ENCODE results near the gene ZNF792. TPM values are rescaled to one million over a fixed set of nuclear protein-coding genes. Genes with fewer than 3 reads are reported as not detected.

The ZNF792 gene
- total and polyA plus RNA-seq, 7 experiments from 2014 or later: 11.0 to 33.9 (median 18.3) TPM

- CTCF ChIA-PET: no interaction called here
- Histone ChIP-seq H3K4me3 (ENCODE audit: low read length) (no peak overlapping the region), H3K9me3 (ENCODE audit: control insufficient read depth in 2 of 3, low read length in 3 of 3) (no peaks in the 10 kb centered on the region), H3K27me3 (ENCODE audit: control insufficient read depth in 2 of 2, insufficient read depth in 2 of 2, low read length in 2 of 2) (no peaks in the 10 kb centered on the region), H3K36me3 (ENCODE audit: control insufficient read depth in 2 of 3, insufficient read depth in 3 of 3, low read length in 3 of 3) (no peaks in the 10 kb centered on the region), H3K27ac (ENCODE audit: low read depth, low read length) (no peak overlapping the region), H3K4me1 (ENCODE audit: control insufficient read depth in 2 of 2, insufficient read depth in 2 of 2, low read length in 2 of 2) (peaks cover 7 to 12% of the 10 kb centered on the region in 2 donors)
- no peak for ATAC-seq
- Mint-ChIP-seq H3K4me3 (no peak overlapping the region), H3K4me1 (peaks cover 11 to 30% (median 16%) of the 10 kb centered on the region in 7 donors), H3K9me3 (peaks cover 0 to 3% (median 0%) of the 10 kb centered on the region in 11 donors), H3K27me3 (no peaks in the 10 kb centered on the region), H3K36me3 (no peaks in the 10 kb centered on the region), H3K27ac (no peak overlapping the region)
- DNase-seq: no peak
- POLR2A ChIA-PET: interaction anchor here (0.9 kb wide), 2 partner anchors 32 to 44 kb away, joined by 3 to 4 read pairs; no protein-coding TSS in a partner anchor
- intact Hi-C loops (cut with micrococcal nuclease): no loop called here
Measured at GRCh38 chr19:34982275-34982674, 18.2 kb upstream of the ZNF792 start.

DNA sequence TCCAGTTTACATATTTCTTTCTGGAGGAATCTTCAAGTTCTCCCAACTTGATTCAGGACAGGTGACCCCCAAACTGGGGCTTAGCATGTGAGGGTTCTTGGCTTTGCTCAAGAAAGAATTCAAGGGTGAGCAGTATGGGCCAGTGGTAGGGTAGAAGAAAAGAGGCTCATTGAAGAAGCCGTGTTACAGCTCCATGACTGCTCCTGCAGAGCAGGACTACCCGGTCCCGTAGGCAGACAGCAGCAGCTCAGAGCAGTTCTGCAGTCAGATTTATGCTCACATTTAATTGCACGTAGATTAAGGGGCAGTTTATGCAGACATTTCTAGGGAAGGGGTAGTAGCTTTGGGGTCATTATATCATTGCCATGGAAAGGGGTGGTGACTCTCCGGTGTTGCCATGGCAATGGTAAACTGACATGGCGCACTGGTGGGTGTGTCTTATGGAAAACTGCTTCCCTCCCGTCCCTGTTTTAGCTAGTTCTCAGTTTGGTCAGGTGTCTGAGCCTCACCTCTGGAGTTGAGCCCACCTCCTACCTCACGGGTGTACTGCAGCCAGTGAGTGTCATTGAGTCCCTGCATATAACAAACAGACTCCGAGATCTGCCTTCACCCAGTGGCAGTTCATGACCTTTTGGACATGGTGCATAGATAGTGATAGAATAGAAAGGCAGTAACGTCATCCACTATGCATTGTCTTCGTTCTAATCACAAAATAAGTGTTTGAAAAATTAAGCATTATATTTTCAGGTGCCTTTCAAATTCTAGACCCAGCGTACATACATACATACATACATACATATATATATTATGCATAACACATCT is 16.0 kb upstream of the ZNF792 start:
- Mint-ChIP-seq H3K4me3 (no peak overlapping the region), H3K4me1 (peaks cover 1 to 20% (median 11%) of the 10 kb centered on the region in 7 donors), H3K9me3 (peaks cover 0 to 14% (median 5%) of the 10 kb centered on the region in 11 donors), H3K27me3 (no peaks in the 10 kb centered on the region), H3K36me3 (peaks cover 0 to 8% (median 4%) of the 10 kb centered on the region in 5 donors), H3K27ac (no peak overlapping the region)
- Histone ChIP-seq H3K9me3 (ENCODE audit: control insufficient read depth in 2 of 3, low read length in 3 of 3) (peaks cover 0 to 9% (median 0%) of the 10 kb centered on the region in 3 experiments), H3K27ac (ENCODE audit: low read depth, low read length) (no peak overlapping the region), H3K4me1 (ENCODE audit: control insufficient read depth in 2 of 2, insufficient read depth in 2 of 2, low read length in 2 of 2) (peaks cover 0 to 3% of the 10 kb centered on the region in 2 donors), H3K36me3 (ENCODE audit: control insufficient read depth in 2 of 3, insufficient read depth in 3 of 3, low read length in 3 of 3) (no peaks in the 10 kb centered on the region), H3K4me3 (ENCODE audit: low read length) (no peak overlapping the region), H3K27me3 (ENCODE audit: control insufficient read depth in 2 of 2, insufficient read depth in 2 of 2, low read length in 2 of 2) (no peaks in the 10 kb centered on the region)
- DNase-seq: no peak
- intact Hi-C loops (cut with micrococcal nuclease): no loop called here
- ChIA-PET CTCF (interaction anchor here (1.2 kb wide), 1 partner anchor 35 kb away, joined by 3 read pairs; no protein-coding TSS in a partner anchor), POLR2A (interaction anchor here (0.8 to 13.6 kb wide), 6 partner anchors 11 to 33 kb away, joined by 3 to 134 read pairs (median 4); partner anchors contain the start of gene GRAMD1A)
- no peak for ATAC-seq

DNA sequence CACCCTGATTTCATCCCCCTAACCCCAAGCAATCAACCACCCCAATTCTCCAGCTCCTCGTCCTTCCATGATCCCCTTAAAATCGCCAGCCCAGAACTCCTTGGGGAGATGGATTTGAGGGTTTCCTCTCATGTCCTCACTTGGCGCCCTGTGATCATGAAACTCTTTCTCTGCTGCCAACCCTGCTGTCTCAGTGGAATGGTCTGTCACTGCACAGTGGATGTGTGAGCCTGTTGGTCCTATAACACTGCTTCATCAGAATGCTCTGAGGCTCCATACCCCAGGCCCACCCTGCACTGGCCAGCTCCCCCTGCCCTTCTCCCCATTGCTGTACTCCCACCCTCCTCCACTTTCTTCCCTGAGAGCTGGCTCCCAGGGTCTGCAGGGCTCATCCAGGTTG is 12.6 kb upstream of the ZNF792 start:
- ChIA-PET POLR2A (interaction anchor here (0.9 to 13.6 kb wide), 5 partner anchors 8 to 37 kb away, joined by 5 to 134 read pairs (median 16); partner anchors contain the start of gene GRAMD1A), CTCF (interaction anchor here (0.7 to 1.6 kb wide), 4 partner anchors 11 to 109 kb away, joined by 3 to 4 read pairs (median 4); no protein-coding TSS in a partner anchor)
- H3K27me3 ChIP-seq (ENCODE audit: control insufficient read depth in 2 of 2, insufficient read depth in 2 of 2, low read length in 2 of 2): no peaks in the 10 kb centered on the region
- no peak for DNase-seq
- no peaks in the 10 kb centered on the region for H3K36me3 ChIP-seq (ENCODE audit: control insufficient read depth in 2 of 3, insufficient read depth in 3 of 3, low read length in 3 of 3)
- peaks cover 0 to 8% (median 4%) of the 10 kb centered on the region in 5 donors for H3K36me3 Mint-ChIP-seq
- ATAC-seq: no peak
- H3K4me3 Mint-ChIP-seq: peak overlapping the region in 1 of 10 donors; percentile 45
- H3K9me3 Mint-ChIP-seq: peaks cover 0 to 14% (median 5%) of the 10 kb centered on the region in 11 donors
- H3K27me3 Mint-ChIP-seq: peaks cover 0 to 7% (median 0%) of the 10 kb centered on the region in 5 donors
- no peak overlapping the region for H3K27ac ChIP-seq (ENCODE audit: low read depth, low read length)
- no peak overlapping the region for H3K4me3 ChIP-seq (ENCODE audit: low read length)
- H3K27ac Mint-ChIP-seq: peak overlapping the region in 1 of 9 donors; percentile 31
- intact Hi-C loops (cut with micrococcal nuclease): no loop called here
- peaks cover 0 to 9% (median 0%) of the 10 kb centered on the region in 3 experiments for H3K9me3 ChIP-seq (ENCODE audit: control insufficient read depth in 2 of 3, low read length in 3 of 3)
- H3K4me1 ChIP-seq (ENCODE audit: control insufficient read depth in 2 of 2, insufficient read depth in 2 of 2, low read length in 2 of 2): peaks cover 8 to 9% of the 10 kb centered on the region in 2 donors
- H3K4me1 Mint-ChIP-seq: peaks cover 11 to 35% (median 26%) of the 10 kb centered on the region in 7 donors

DNA sequence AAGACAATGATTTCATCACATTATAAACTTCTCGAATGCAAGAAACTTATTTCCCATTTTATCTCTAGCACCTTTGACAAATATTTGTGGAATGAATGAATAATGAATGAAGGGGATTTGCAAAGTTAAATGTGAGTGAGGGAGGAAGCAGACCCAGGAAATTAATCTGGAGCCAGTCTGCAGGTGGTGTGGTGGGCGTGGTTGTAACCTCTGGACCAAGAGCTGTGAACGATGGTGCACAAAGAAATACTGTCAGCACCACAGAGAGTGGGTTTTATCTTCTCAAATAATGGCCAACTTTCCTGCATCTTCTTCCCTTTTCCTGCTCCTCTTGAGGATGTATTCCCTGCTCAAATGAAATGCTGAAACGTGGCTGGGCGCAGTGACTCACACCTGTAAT is 11.0 kb upstream of the ZNF792 start:
- POLR2A ChIA-PET: interaction anchor here (1.5 to 13.6 kb wide), 5 partner anchors 10 to 38 kb away, joined by 5 to 134 read pairs (median 21); partner anchors contain the start of gene GRAMD1A
- H3K36me3 ChIP-seq (ENCODE audit: control insufficient read depth in 2 of 3, insufficient read depth in 3 of 3, low read length in 3 of 3): no peaks in the 10 kb centered on the region
- Mint-ChIP-seq H3K4me3 (peak overlapping the region in 3 of 10 donors; percentile 29 to 91 (median 30)), H3K27me3 (peaks cover 0 to 7% (median 0%) of the 10 kb centered on the region in 5 donors), H3K4me1 (peaks cover 11 to 35% (median 26%) of the 10 kb centered on the region in 7 donors), H3K27ac (peak overlapping the region in 3 of 9 donors; percentile 17 to 76 (median 23)), H3K36me3 (peaks cover 0 to 8% (median 4%) of the 10 kb centered on the region in 5 donors), H3K9me3 (peaks cover 0 to 14% (median 5%) of the 10 kb centered on the region in 11 donors)
- no peak for ATAC-seq
- no peaks in the 10 kb centered on the region for H3K27me3 ChIP-seq (ENCODE audit: control insufficient read depth in 2 of 2, insufficient read depth in 2 of 2, low read length in 2 of 2)
- DNase-seq: no peak
- H3K27ac ChIP-seq (ENCODE audit: low read depth, low read length): no peak overlapping the region
- CTCF ChIA-PET: interaction anchor here (1.1 to 8.2 kb wide), 4 partner anchors 11 to 136 kb away, joined by 3 to 138 read pairs (median 20); no protein-coding TSS in a partner anchor
- H3K4me3 ChIP-seq (ENCODE audit: low read length): no peak overlapping the region
- peaks cover 0 to 9% (median 0%) of the 10 kb centered on the region in 3 experiments for H3K9me3 ChIP-seq (ENCODE audit: control insufficient read depth in 2 of 3, low read length in 3 of 3)
- intact Hi-C loops (cut with micrococcal nuclease): no loop called here
- peaks cover 8 to 9% of the 10 kb centered on the region in 2 donors for H3K4me1 ChIP-seq (ENCODE audit: control insufficient read depth in 2 of 2, insufficient read depth in 2 of 2, low read length in 2 of 2)

- CTCF ChIA-PET: interaction anchor here (1.1 to 8.2 kb wide), 5 partner anchors 11 to 136 kb away, joined by 3 to 138 read pairs (median 10); no protein-coding TSS in a partner anchor
- Histone ChIP-seq H3K27ac (ENCODE audit: low read depth, low read length) (no peak overlapping the region), H3K4me3 (ENCODE audit: low read length) (no peak overlapping the region), H3K9me3 (ENCODE audit: control insufficient read depth in 2 of 3, low read length in 3 of 3) (peaks cover 0 to 9% (median 0%) of the 10 kb centered on the region in 3 experiments), H3K27me3 (ENCODE audit: control insufficient read depth in 2 of 2, insufficient read depth in 2 of 2, low read length in 2 of 2) (no peaks in the 10 kb centered on the region), H3K36me3 (ENCODE audit: control insufficient read depth in 2 of 3, insufficient read depth in 3 of 3, low read length in 3 of 3) (no peaks in the 10 kb centered on the region), H3K4me1 (ENCODE audit: control insufficient read depth in 2 of 2, insufficient read depth in 2 of 2, low read length in 2 of 2) (peaks cover 8 to 9% of the 10 kb centered on the region in 2 donors)
- POLR2A ChIA-PET: interaction anchor here (0.5 to 13.6 kb wide), 8 partner anchors 11 to 237 kb away, joined by 3 to 134 read pairs (median 5); partner anchors contain the start of gene GRAMD1A
- no peak for DNase-seq
- peaks cover 0 to 7% (median 0%) of the 10 kb centered on the region in 5 donors for H3K27me3 Mint-ChIP-seq
- ATAC-seq: no peak
- H3K36me3 Mint-ChIP-seq: peaks cover 0 to 8% (median 4%) of the 10 kb centered on the region in 5 donors
- intact Hi-C loops (cut with micrococcal nuclease): loop anchor here in 1 of 2 donors (5.0 kb wide), 2 partner anchors 122 to 242 kb away; partner anchors contain the start of gene ZNF181
- peaks cover 0 to 14% (median 6%) of the 10 kb centered on the region in 11 donors for H3K9me3 Mint-ChIP-seq
- peak overlapping the region in 4 of 10 donors; percentile 29 to 91 (median 38) for H3K4me3 Mint-ChIP-seq
- peaks cover 11 to 35% (median 26%) of the 10 kb centered on the region in 7 donors for H3K4me1 Mint-ChIP-seq
- peak overlapping the region in 4 of 9 donors; percentile 23 to 86 (median 78) for H3K27ac Mint-ChIP-seq
Measured at GRCh38 chr19:34974646-34975045, 10.6 kb upstream of the ZNF792 start.

All from naive thymus-derived CD4-positive, alpha-beta T cell (primary cell).